Endodermal cell (in vitro differentiated cells): ENCODE measurements around the gene FMO3. TPM values are rescaled to one million over a fixed set of nuclear protein-coding genes. Genes with fewer than 3 reads are reported as not detected.

Experiments
- DNase-seq: peaks from one replicate; pipeline ENCODE4 v3.0.0-alpha.2; 2017
- H3K27ac ChIP-seq: 2 replicates; pipeline ENCODE4 v1.5.1; 2013; ENCODE audit warnings: mild to moderate bottlenecking, low read depth, low read length, moderate library complexity
- H3K27me3 ChIP-seq: 2 replicates; pipeline ENCODE4 v1.6.1; 2013; ENCODE audit warnings: mild to moderate bottlenecking, low read length, moderate library complexity; ENCODE audit not compliant: insufficient read depth, control insufficient read depth, poor library complexity, severe bottlenecking
- H3K36me3 ChIP-seq: 2 replicates; pipeline ENCODE4 v1.7.0; 2013; ENCODE audit warnings: mild to moderate bottlenecking, low read length, moderate library complexity; ENCODE audit not compliant: control insufficient read depth, insufficient read depth
- H3K4me1 ChIP-seq: one replicate; pipeline ENCODE4 v1.7.0; 2013; ENCODE audit warnings: low read length; ENCODE audit not compliant: control insufficient read depth, insufficient read depth
- H3K4me3 ChIP-seq: 2 replicates; pipeline ENCODE4 v1.5.1; 2013; ENCODE audit warnings: mild to moderate bottlenecking, low read length, moderate library complexity
- H3K9ac ChIP-seq: 2 replicates; pipeline ENCODE4 v1.6.1; 2013; ENCODE audit warnings: mild to moderate bottlenecking, low read length, moderate library complexity; ENCODE audit not compliant: poor library complexity, severe bottlenecking; ENCODE audit errors: extremely low read depth
- H3K9me3 ChIP-seq: 2 replicates; pipeline ENCODE4 v1.6.1; 2013; ENCODE audit warnings: mild to moderate bottlenecking, low read length, moderate library complexity; ENCODE audit not compliant: control insufficient read depth
- H3K27ac Mint-ChIP-seq: 2 replicates; pipeline ENCODE4 v1.8.0; 2020; ENCODE audit warnings: mixed read lengths
- H3K27me3 Mint-ChIP-seq: 2 replicates; pipeline ENCODE4 v1.8.0; 2021; ENCODE audit warnings: mild to moderate bottlenecking, mixed read lengths; ENCODE audit not compliant: insufficient read depth
- H3K36me3 Mint-ChIP-seq: 2 replicates; pipeline ENCODE4 v1.8.0; 2020; ENCODE audit warnings: low read depth, mixed read lengths
- H3K4me1 Mint-ChIP-seq: 2 replicates; pipeline ENCODE4 v1.8.0; 2020; ENCODE audit warnings: mixed read lengths
- H3K4me3 Mint-ChIP-seq: 2 replicates; pipeline ENCODE4 v1.8.0; 2020; ENCODE audit warnings: mild to moderate bottlenecking, moderate library complexity, mixed read lengths
- H3K9me3 Mint-ChIP-seq: 2 replicates; pipeline ENCODE4 v1.8.0; 2020; ENCODE audit warnings: mild to moderate bottlenecking, mixed read lengths
- CTCF ChIP-seq: fragments of 200-600 bp; sonication (generic); conservative IDR thresholded peaks from 2 replicates; pipeline ENCODE4 v1.5.0; 2021; ENCODE audit warnings: antibody characterized with exemption, mild to moderate bottlenecking
- WGBS, 2 experiments: methylation state at CpG; one replicate each; pipeline versions ENCODE4 v1.1.5 to v1.1.7; 2013; ENCODE audit warnings: missing lambda C conversion rate in 2 of 2, mixed read lengths in 1 of 2; ENCODE audit not compliant: insufficient coverage in 1 of 2, insufficient read length in 1 of 2; 5-methylcytosine and 5-hydroxymethylcytosine counted together
- total RNA-seq, 2 donors: library from RNA; stranded (reverse); fragmentation: NEBNext Ultra II Directional in 1 of 2; extraction: Animal tissue kit (Norgen Biotek cat#: 25700) in 1 of 2; gene quantifications; 2 replicates in 1 of 2; 3 replicates in 1 of 2; pipeline ENCODE4 v1.2.1, GENCODE V29; 2021

Gene FMO3
- total RNA-seq, 2 donors from 2014 or later: not detected

- Histone ChIP-seq H3K4me1 (no peaks in the 10 kb centered on the region), H3K36me3 (no peaks in the 10 kb centered on the region), H3K9me3 (no peaks in the 10 kb centered on the region), H3K9ac (no peak overlapping the region), H3K27me3 (no peaks in the 10 kb centered on the region), H3K4me3 (no peak overlapping the region), H3K27ac (no peak overlapping the region)
- no peak for TF ChIP-seq CTCF
- no peak for DNase-seq
- Mint-ChIP-seq H3K27me3 (no peaks in the 10 kb centered on the region), H3K4me1 (peaks cover 7% of the 10 kb centered on the region), H3K9me3 (no peaks in the 10 kb centered on the region), H3K4me3 (no peak overlapping the region), H3K27ac (no peak overlapping the region), H3K36me3 (no peaks in the 10 kb centered on the region)
- 92 to 93% methylated on average over 2 of the region's 2 CpGs for whole genome bisulfite sequencing, 2 experiments
Observed at GRCh38 chr1:171138980-171139379, 48.3 kb downstream of the FMO3 start.

GRCh38 chr1:171139890-171140289 lies 49.2 kb downstream of the FMO3 start:
- no peak overlapping the region for H3K4me3 ChIP-seq
- Mint-ChIP-seq H3K4me1 (peaks cover 7% of the 10 kb centered on the region), H3K27ac (no peak overlapping the region), H3K27me3 (no peaks in the 10 kb centered on the region), H3K36me3 (no peaks in the 10 kb centered on the region), H3K4me3 (no peak overlapping the region), H3K9me3 (no peaks in the 10 kb centered on the region)
- DNase-seq: no peak
- no peak for TF ChIP-seq CTCF
- no peaks in the 10 kb centered on the region for H3K9me3 ChIP-seq
- 96 to 100% methylated on average over 1 to 4 of the region's 4 CpGs for WGBS, 2 experiments
- H3K27me3 ChIP-seq: no peaks in the 10 kb centered on the region
- no peaks in the 10 kb centered on the region for H3K36me3 ChIP-seq
- no peak overlapping the region for H3K27ac ChIP-seq
- H3K9ac ChIP-seq: no peak overlapping the region
- no peaks in the 10 kb centered on the region for H3K4me1 ChIP-seq

- Histone ChIP-seq H3K9ac (no peak overlapping the region), H3K9me3 (no peaks in the 10 kb centered on the region), H3K36me3 (no peaks in the 10 kb centered on the region), H3K4me1 (no peaks in the 10 kb centered on the region), H3K27me3 (no peaks in the 10 kb centered on the region), H3K27ac (no peak overlapping the region), H3K4me3 (no peak overlapping the region)
- no peak overlapping the region for H3K4me3 Mint-ChIP-seq
- DNase-seq: no peak
- peaks cover 7% of the 10 kb centered on the region for H3K4me1 Mint-ChIP-seq
- no peak overlapping the region for H3K27ac Mint-ChIP-seq
- no peak for TF ChIP-seq CTCF
- no peaks in the 10 kb centered on the region for H3K27me3 Mint-ChIP-seq
- H3K36me3 Mint-ChIP-seq: no peaks in the 10 kb centered on the region
- 80 to 86% methylated on average over 3 to 5 of the region's 5 CpGs for WGBS, 2 experiments
- H3K9me3 Mint-ChIP-seq: no peaks in the 10 kb centered on the region
Observed at GRCh38 chr1:171140401-171140800, 49.7 kb downstream of the FMO3 start.
